ENCODE data around the gene NKAIN2. TPM values are rescaled to one million over a fixed set of nuclear protein-coding genes. Genes with fewer than 3 reads are reported as not detected.

The NKAIN2 gene
- not detected in 2 replicates for total RNA-seq

DNA sequence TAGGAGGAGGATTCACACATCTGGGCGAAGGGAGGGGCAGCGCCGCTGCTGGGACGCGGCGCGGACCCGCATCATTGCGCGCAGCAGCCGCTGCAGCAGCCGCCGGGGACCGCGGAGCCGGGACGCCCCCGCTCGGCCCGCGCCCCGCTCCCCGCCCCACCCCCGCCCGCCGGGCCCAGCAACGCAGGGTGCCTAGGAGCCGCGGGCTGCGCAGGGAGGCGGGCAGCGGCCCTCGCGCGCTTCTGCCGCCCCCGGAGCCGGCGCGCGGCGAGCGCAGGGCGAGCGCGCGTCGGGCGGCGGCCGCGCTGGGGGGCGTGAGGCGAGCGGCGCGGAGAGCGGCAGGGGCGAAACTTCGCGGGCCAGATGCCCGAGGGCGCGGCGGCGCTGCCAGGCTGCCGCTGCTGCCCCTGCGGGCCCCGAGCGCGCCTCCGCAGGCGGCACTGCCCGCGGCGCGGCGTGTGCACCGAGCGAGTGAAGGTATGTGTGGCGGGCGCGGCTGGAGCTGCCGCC lies at the start of gene NKAIN2:
Gene NKAIN2 (plus strand): TSS at position 362 of the 510 bp plus-strand sequence.

Other genes starting within 250 kb of the NKAIN2 start
- not detected in 2 replicates for gene TRDN, start 166.9 kb upstream of the NKAIN2 start, total RNA-seq